T-cell (primary cell): ENCODE results near the gene KNL1. TPM values are rescaled to one million over a fixed set of nuclear protein-coding genes. Genes with fewer than 3 reads are reported as not detected.

Source experiments
- ATAC-seq, 4 experiments: fragments of 200-7000 bp in 3 of 4; fragments of 150-1000 bp in 1 of 4; cut with Tn5 transposase; replicated peaks in 1 of 4; 1 replicate in 3 of 4; 2 replicates in 1 of 4; pipeline ENCODE4 v1.10.0; 2021; ENCODE audit warnings: moderate library complexity in 3 of 4, mild to moderate bottlenecking in 2 of 4, moderate number of reproducible peaks in 1 of 4
- CTCF ChIA-PET, 2 donors: fragments of 300-600 bp; sonication (Branson Sonifier 250); formaldehyde crosslinking; loops; one replicate each; lab custom pipeline; 2022; ENCODE audit warnings: antibody characterized with exemption in 2 of 2; lab: Charles Lee
- POLR2A ChIA-PET, 2 donors: fragments of 300-600 bp; sonication (Branson Sonifier 250); formaldehyde crosslinking; loops; one replicate each; lab custom pipeline; 2022; ENCODE audit warnings: antibody characterized with exemption in 2 of 2; lab: Charles Lee
- DNase-seq, 35 experiments: peaks; one replicate each; pipeline versions ENCODE4 v3.0.0 to v3.0.0-alpha.2; 2013 to 2023
- H3K27ac ChIP-seq: one replicate; pipeline ENCODE4 v1.5.1; 2013; ENCODE audit warnings: low read length
- H3K27me3 ChIP-seq, 2 experiments: replicated peaks in 1 of 2; 1 replicate in 1 of 2; 2 replicates in 1 of 2; pipeline versions ENCODE4 v1.6.1 to v1.7.0; 2013; ENCODE audit warnings: low read length in 1 of 2, mixed read lengths in 1 of 2; ENCODE audit not compliant: control insufficient read depth in 2 of 2, insufficient read depth in 2 of 2; ENCODE audit errors: extremely low read depth in 1 of 2
- H3K36me3 ChIP-seq, 2 donors: 1 replicate in 1 of 2; 2 replicates in 1 of 2; pipeline versions ENCODE4 v1.6.1 to v1.7.0; 2013; ENCODE audit warnings: low read length in 1 of 2; ENCODE audit not compliant: control insufficient read depth in 2 of 2, insufficient read depth in 1 of 2; ENCODE audit errors: extremely low read depth in 1 of 2
- H3K4me1 ChIP-seq, 2 experiments: 1 replicate in 1 of 2; 2 replicates in 1 of 2; pipeline versions ENCODE4 v1.6.1 to v1.7.0; 2013; ENCODE audit warnings: low read length in 2 of 2, mixed read lengths in 1 of 2; ENCODE audit not compliant: insufficient read depth in 2 of 2, control insufficient read depth in 1 of 2; ENCODE audit errors: extremely low read depth in 1 of 2
- H3K4me3 ChIP-seq, 2 donors: 1 replicate in 1 of 2; 2 replicates in 1 of 2; pipeline versions ENCODE4 v1.5.1 to v1.7.0; 2013; ENCODE audit warnings: mild to moderate bottlenecking in 2 of 2, low read length in 1 of 2, moderate library complexity in 1 of 2; ENCODE audit not compliant: control insufficient read depth in 1 of 2; ENCODE audit errors: extremely low read depth in 1 of 2
- H3K9me3 ChIP-seq: 2 replicates; pipeline ENCODE4 v1.7.0; 2013
- H3K27ac Mint-ChIP-seq, 2 donors: one replicate each; pipeline ENCODE4 v1.8.0; 2020 to 2021; ENCODE audit warnings: mild to moderate bottlenecking in 2 of 2, mixed read lengths in 2 of 2
- H3K27me3 Mint-ChIP-seq, 2 donors: one replicate each; pipeline ENCODE4 v1.8.0; 2021 to 2022; ENCODE audit warnings: mixed read lengths in 2 of 2
- H3K36me3 Mint-ChIP-seq: one replicate; pipeline ENCODE4 v1.8.0; 2021; ENCODE audit warnings: mixed read lengths
- H3K4me1 Mint-ChIP-seq, 3 donors: one replicate each; pipeline ENCODE4 v1.8.0; 2020 to 2022; ENCODE audit warnings: mixed read lengths in 3 of 3, mild to moderate bottlenecking in 1 of 3
- H3K4me3 Mint-ChIP-seq, 3 donors: one replicate each; pipeline ENCODE4 v1.8.0; 2020 to 2022; ENCODE audit warnings: mild to moderate bottlenecking in 3 of 3, mixed read lengths in 3 of 3, moderate library complexity in 3 of 3
- H3K9me3 Mint-ChIP-seq, 3 donors: one replicate each; pipeline ENCODE4 v1.8.0; 2020 to 2022; ENCODE audit warnings: mixed read lengths in 3 of 3
- WGBS: methylation state at CpG from one replicate; pipeline ENCODE4 v1.1.5; 2013; ENCODE audit warnings: missing lambda C conversion rate; ENCODE audit not compliant: insufficient coverage; 5-methylcytosine and 5-hydroxymethylcytosine counted together
- total RNA-seq, 35 experiments: library from RNA in 6 of 35; stranded (reverse) in 6 of 35; fragments of 120-200 nt in 1 of 35; gene quantifications; one replicate each; pipeline versions ENCODE4 v1.2.1 to v1.2.4 and lab custom pipeline; 2013 to 2026

KNL1 gene
- total RNA-seq, 5 donors from 2014 or later (not counting 1 experiment from before 2014, with no cell fraction given) = 0.55 to 3.8 (median 1.7) TPM

DNA sequence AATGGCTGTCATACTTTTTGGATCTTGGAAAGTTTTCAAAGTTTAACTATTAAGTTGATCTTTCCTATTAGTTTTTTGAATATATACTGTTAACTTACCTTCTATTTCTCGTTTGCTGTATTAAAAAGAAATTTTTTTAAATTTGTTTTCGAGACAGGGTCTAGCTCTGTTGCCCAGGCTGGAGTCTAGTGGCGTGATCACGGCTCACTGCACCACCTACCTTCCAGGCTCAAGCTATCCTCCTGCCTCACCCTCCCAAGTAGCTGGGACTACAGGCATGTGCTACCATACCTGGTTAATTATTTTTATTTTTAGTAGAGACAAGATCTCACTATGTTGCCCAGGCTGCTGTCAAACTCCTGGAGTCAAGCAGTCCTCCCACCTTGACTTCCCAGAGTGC lies 4.6 kb downstream of the KNL1 start:
- peaks cover 9 to 13% (median 13%) of the 10 kb centered on the region in 3 donors for H3K4me1 Mint-ChIP-seq
- H3K9me3 Mint-ChIP-seq = no peaks in the 10 kb centered on the region
- DNase-seq = no peak
- no peak for ATAC-seq
- POLR2A ChIA-PET = interaction anchor here in 1 of 2 donors (0.6 kb wide), 2 partner anchors 9 to 139 kb away, joined by 4 to 8 read pairs; no protein-coding TSS in a partner anchor
- Histone ChIP-seq H3K4me1 (peaks cover 6 to 7% of the 10 kb centered on the region in 2 experiments), H3K27me3 (peaks cover 0 to 6% of the 10 kb centered on the region in 2 experiments), H3K27ac (no peak overlapping the region), H3K36me3 (no peaks in the 10 kb centered on the region), H3K4me3 (no peak overlapping the region), H3K9me3 (no peaks in the 10 kb centered on the region)
- H3K36me3 Mint-ChIP-seq = no peaks in the 10 kb centered on the region
- no peak overlapping the region for H3K27ac Mint-ChIP-seq
- peaks cover 2 to 4% of the 10 kb centered on the region in 2 donors for H3K27me3 Mint-ChIP-seq
- no peak overlapping the region for H3K4me3 Mint-ChIP-seq
- WGBS = 100% methylated on average over 3 of the region's 4 CpGs
- CTCF ChIA-PET = interaction anchor here in 1 of 2 donors (0.6 kb wide), 1 partner anchor 9 kb away, joined by 6 read pairs; no protein-coding TSS in a partner anchor

DNA sequence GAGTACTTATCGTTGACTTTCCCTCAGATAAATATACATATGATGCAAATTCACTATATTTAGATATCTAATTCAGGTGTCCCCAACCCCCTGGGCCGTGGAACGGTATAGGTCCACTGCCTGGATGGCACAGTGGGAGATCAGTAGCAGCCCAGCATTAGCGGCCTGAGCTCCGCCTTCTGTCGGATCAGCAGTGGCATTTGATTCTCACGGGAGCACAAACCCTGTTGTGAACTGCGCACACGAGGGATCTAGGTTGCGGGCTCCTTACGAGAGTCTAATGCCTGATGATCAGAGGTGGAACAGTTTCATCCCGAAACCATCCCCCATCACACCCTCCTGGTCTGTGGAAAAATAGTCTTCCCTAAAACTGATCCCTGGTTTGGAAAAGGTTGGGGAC lies 6.9 kb downstream of the KNL1 start:
- H3K4me1 Mint-ChIP-seq = peaks cover 0 to 1% (median 0%) of the 10 kb centered on the region in 3 donors
- WGBS = 98% methylated on average over 7 of the region's 12 CpGs
- H3K9me3 Mint-ChIP-seq = no peaks in the 10 kb centered on the region
- H3K36me3 Mint-ChIP-seq = no peaks in the 10 kb centered on the region
- H3K27me3 Mint-ChIP-seq = no peaks in the 10 kb centered on the region
- no peaks in the 10 kb centered on the region for H3K4me1 ChIP-seq
- POLR2A ChIA-PET = no interaction called here
- H3K36me3 ChIP-seq = no peaks in the 10 kb centered on the region
- DNase-seq = no peak
- H3K9me3 ChIP-seq = no peaks in the 10 kb centered on the region
- CTCF ChIA-PET = interaction anchor here (0.8 to 0.9 kb wide), 2 partner anchors 10 to 11 kb away, joined by 3 to 7 read pairs; no protein-coding TSS in a partner anchor
- no peak overlapping the region for H3K4me3 ChIP-seq
- no peak for ATAC-seq
- no peak overlapping the region for H3K27ac Mint-ChIP-seq
- H3K4me3 Mint-ChIP-seq = no peak overlapping the region
- H3K27ac ChIP-seq = no peak overlapping the region
- H3K27me3 ChIP-seq = peaks cover 0 to 6% of the 10 kb centered on the region in 2 experiments

DNA sequence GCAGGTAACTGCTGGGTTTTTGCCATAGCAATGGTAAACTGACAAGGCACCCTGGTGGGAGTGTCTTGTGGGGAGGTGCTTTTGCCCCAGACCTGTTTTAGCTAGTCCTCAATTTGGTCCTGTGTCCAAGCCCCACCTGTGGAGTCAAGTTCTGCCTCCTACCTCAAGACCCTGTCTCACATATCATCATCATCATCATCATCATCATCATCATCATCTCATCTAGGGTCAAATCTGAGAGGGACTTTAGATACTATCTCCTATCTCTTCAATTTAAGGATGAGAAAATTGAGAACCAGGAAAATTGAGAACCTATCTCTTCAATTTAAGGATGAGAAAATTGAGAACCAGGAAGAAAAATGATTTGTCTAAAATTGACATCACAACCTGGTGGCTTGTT lies 9.9 kb downstream of the KNL1 start:
- Mint-ChIP-seq H3K27ac (no peak overlapping the region), H3K4me1 (peaks cover 0 to 1% (median 0%) of the 10 kb centered on the region in 3 donors), H3K9me3 (no peaks in the 10 kb centered on the region), H3K4me3 (no peak overlapping the region), H3K27me3 (no peaks in the 10 kb centered on the region), H3K36me3 (no peaks in the 10 kb centered on the region)
- no peaks in the 10 kb centered on the region for H3K4me1 ChIP-seq
- H3K4me3 ChIP-seq = no peak overlapping the region
- DNase-seq = no peak
- H3K9me3 ChIP-seq = no peaks in the 10 kb centered on the region
- ChIA-PET POLR2A (no interaction called here), CTCF (interaction anchor here in 1 of 2 donors (0.5 kb wide), 1 partner anchor 75 kb away, joined by 3 read pairs; no protein-coding TSS in a partner anchor)
- H3K27me3 ChIP-seq = no peaks in the 10 kb centered on the region
- no peaks in the 10 kb centered on the region for H3K36me3 ChIP-seq
- no peak overlapping the region for H3K27ac ChIP-seq
- ATAC-seq = no peak

DNA sequence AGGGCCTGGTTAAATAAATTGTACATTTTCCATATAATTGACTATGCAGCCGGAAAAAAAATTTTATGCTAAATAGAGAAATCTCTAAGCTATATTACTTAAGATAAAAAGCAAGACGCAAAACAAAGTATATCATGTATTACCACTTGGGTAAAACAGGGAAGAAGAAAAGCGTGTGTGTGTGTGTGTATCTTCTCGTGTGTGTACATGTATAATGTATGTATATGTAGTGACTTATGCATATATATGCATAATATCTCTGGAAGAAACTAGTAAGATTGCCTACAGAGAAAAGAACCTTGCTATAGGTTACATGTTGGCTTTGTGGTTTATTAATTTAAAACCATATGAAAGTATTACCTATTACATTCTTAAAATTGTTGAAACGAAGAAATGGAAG lies 19.0 kb downstream of the KNL1 start:
- POLR2A ChIA-PET = no interaction called here

DNA sequence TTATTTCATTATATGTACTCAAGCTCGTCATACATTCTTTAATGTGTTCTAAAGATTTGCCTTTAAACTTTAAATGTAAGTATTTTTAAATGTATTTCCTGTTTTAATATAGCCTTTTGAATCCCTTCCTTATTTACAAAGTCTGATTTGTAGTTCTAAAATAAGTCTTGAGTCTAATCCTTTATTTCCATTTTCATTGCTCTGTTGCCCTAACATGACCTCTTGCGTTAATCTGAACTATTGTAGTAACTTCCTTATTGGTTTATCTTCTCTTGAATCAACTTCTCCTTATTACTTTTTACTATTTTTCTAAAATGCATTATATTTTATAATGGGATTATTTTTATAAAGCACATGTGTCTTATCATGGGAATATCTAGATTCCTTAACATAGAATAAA lies 24.0 kb downstream of the KNL1 start:
- DNase-seq (no peak), ATAC-seq (no peak)
- Mint-ChIP-seq H3K36me3 (no peaks in the 10 kb centered on the region), H3K27me3 (no peaks in the 10 kb centered on the region), H3K4me3 (no peak overlapping the region), H3K9me3 (no peaks in the 10 kb centered on the region), H3K4me1 (no peaks in the 10 kb centered on the region), H3K27ac (no peak overlapping the region)
- no CpG with 5 or more reads among the region's 2 CpGs for whole genome bisulfite sequencing
- H3K27ac ChIP-seq = no peak overlapping the region
- no peaks in the 10 kb centered on the region for H3K9me3 ChIP-seq
- H3K4me3 ChIP-seq = no peak overlapping the region
- ChIA-PET CTCF (interaction anchor here in 1 of 2 donors (0.5 to 0.6 kb wide), 2 partner anchors 10 to 511 kb away, joined by 3 to 5 read pairs; no protein-coding TSS in a partner anchor), POLR2A (no interaction called here)
- H3K27me3 ChIP-seq = no peaks in the 10 kb centered on the region
- H3K4me1 ChIP-seq = no peaks in the 10 kb centered on the region
- H3K36me3 ChIP-seq = no peaks in the 10 kb centered on the region

More for the DNA sequence above, 19.0 kb downstream of the KNL1 start:
- no CpG with 5 or more reads among the region's 5 CpGs for WGBS
- no peak overlapping the region for H3K4me3 Mint-ChIP-seq
- Histone ChIP-seq H3K4me1 (no peaks in the 10 kb centered on the region), H3K4me3 (no peak overlapping the region), H3K27ac (no peak overlapping the region), H3K36me3 (no peaks in the 10 kb centered on the region), H3K9me3 (no peaks in the 10 kb centered on the region), H3K27me3 (no peaks in the 10 kb centered on the region)
- H3K36me3 Mint-ChIP-seq = no peaks in the 10 kb centered on the region
- ATAC-seq = no peak
- no peaks in the 10 kb centered on the region for H3K9me3 Mint-ChIP-seq
- H3K27ac Mint-ChIP-seq = no peak overlapping the region
- H3K27me3 Mint-ChIP-seq = no peaks in the 10 kb centered on the region
- DNase-seq = no peak
- CTCF ChIA-PET = interaction anchor here in 1 of 2 donors (0.6 kb wide), 1 partner anchor 88 kb away, joined by 4 read pairs; no protein-coding TSS in a partner anchor
- no peaks in the 10 kb centered on the region for H3K4me1 Mint-ChIP-seq

DNA sequence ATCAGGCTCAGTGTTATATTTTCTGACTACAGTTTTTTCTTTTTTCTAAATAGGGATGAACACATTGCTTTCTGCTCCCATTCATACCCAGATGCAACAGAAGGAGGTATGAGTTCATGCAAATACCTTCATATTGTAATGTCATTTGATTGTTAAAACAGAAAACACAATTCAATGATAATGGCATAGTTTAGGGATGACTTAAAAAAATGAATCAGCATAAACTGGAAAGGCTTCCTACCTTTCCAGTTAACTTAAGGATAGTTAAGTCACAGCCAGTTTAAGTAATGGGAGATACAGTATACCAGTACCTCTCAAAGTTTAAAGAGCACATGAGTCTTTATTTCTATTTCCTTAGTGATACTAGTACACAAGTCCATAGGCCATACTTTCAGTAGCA lies 24.9 kb downstream of the KNL1 start:
- H3K27me3 Mint-ChIP-seq = no peaks in the 10 kb centered on the region
- H3K27ac ChIP-seq = no peak overlapping the region
- DNase-seq (no peak), ATAC-seq (no peak)
- H3K4me3 Mint-ChIP-seq = no peak overlapping the region
- no peak overlapping the region for H3K27ac Mint-ChIP-seq
- no peak overlapping the region for H3K4me3 ChIP-seq
- H3K36me3 Mint-ChIP-seq = no peaks in the 10 kb centered on the region
- no peaks in the 10 kb centered on the region for H3K9me3 Mint-ChIP-seq
- POLR2A ChIA-PET = no interaction called here
- CTCF ChIA-PET = no interaction called here
- H3K4me1 Mint-ChIP-seq = no peaks in the 10 kb centered on the region
- H3K9me3 ChIP-seq = no peaks in the 10 kb centered on the region
- H3K27me3 ChIP-seq = no peaks in the 10 kb centered on the region
- H3K36me3 ChIP-seq = no peaks in the 10 kb centered on the region
- no peaks in the 10 kb centered on the region for H3K4me1 ChIP-seq
